Measurements from ENCODE around the gene MAP2K3.
"Not testable (repeated sequence)": the region's sequence is repeated elsewhere in the genome, so short reads cannot be mapped to it uniquely, and the experiment has no call there.

MAP2K3 gene

DNA sequence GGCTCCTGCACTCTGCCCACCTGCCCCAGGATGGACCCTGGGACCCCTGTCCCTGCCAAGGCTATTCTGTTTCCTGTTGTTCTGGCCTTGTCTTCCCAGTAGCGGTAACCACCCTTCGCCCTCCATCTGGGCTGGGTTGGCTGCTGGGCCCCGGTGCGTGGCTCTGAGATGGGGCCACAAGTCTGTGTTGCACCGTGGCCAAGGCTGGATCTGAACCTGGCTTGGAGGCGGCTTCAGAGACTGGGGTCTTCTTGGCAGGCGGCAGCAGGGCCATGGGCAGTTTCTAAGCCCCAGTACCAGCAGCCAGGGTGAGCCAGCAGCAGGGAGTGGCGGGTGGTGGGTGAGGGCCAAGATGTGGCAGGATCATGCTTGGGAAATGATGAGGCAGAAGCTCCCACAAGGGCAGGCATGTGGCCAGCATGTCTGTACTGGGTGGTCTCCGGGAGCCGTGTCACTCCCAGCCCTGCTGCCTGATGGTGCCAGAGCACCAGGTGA lies 12.6 kb downstream of the MAP2K3 start:
- DNase-seq: no peak

DNA sequence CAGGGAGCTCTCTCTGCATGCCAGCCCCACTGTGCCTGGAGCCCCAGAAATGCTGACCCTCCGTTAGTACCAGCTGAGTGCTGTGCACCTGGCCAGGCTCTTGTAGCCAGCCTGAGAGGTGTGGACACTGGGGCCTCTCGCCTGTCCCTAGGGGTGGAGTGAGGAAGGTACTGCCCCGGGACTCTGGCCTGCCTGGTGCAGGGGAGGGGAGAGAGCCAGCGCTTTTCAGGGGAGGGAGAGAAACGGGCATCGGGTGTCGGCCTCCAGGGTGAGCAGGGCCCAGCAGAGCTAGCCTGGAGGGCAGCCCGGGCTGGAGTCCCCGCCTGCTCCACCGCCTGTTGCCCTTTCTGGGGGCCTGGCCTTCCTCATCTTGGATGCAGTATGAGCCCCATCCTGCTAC lies 13.1 kb downstream of the MAP2K3 start:
- DNase-seq: no peak

DNA sequence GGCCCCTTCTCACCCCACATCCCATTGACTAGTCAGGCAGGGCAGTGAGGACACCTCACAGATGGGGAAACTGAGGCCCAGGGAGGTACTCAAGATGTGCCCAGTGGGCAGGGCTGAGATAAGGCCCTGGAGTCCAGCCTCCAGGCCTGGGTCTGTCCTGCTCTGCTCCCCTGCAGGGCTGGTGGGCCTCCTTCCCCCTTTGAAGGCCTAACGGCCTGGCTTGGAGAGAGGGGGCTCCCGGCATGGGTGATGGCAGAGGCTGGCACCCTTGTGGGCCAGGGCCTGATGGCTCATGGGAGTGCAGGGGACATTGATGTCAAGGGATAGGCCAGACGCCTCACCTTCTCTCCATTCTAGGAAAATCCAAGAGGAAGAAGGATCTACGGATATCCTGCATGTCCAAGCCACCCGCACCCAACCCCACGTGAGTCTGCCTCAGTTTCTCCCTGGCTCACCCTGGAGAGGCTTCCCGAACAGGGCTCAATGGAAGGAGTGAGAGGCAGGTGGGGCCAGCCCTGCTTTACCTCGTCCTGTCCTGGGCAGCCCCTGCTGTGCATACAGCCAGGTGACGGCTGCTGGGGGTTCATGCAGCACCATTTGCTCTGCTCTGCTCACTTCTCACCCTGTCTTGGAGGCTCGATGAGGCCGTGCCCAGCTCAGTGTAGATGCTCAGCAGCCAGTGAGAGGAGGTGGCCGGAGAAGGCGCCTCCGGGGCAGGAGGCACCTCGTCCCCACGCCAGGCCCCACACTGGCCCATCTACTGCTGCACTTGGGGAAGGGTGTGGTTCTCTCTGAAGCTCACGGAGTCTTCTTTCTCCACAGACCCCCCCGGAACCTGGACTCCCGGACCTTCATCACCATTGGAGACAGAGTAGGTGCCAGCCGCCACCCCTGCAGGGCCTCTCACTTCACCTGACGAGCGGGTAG lies 13.8 kb downstream of the MAP2K3 start:
- no peak for DNase-seq

DNA sequence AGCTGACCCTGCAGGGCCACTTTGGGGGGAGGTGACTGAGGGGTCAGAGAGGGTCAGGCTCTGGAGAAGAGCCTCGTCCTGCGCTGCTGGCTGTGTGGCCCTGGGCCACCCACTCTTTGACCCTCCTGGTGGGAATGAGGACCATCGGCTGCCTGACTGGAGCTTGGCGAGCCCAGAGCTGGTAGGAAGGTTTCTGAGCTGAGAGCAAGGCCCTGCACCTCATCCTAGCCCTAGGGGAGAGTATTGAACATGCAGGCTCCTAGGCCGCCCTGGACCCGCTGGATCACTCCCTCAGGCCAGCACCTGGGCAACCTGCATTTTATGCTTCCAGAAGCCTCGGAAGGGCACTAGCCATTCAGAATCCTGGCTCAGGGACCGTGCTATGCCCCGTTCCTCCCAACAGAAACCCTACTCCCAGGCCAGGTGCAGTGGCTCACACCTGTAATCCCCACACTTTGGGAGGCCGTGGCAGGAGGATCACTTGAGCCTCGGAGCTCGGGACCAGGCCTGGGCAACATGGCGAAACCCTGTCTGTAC lies 14.5 kb downstream of the MAP2K3 start:
- DNase-seq: no peak

DNA sequence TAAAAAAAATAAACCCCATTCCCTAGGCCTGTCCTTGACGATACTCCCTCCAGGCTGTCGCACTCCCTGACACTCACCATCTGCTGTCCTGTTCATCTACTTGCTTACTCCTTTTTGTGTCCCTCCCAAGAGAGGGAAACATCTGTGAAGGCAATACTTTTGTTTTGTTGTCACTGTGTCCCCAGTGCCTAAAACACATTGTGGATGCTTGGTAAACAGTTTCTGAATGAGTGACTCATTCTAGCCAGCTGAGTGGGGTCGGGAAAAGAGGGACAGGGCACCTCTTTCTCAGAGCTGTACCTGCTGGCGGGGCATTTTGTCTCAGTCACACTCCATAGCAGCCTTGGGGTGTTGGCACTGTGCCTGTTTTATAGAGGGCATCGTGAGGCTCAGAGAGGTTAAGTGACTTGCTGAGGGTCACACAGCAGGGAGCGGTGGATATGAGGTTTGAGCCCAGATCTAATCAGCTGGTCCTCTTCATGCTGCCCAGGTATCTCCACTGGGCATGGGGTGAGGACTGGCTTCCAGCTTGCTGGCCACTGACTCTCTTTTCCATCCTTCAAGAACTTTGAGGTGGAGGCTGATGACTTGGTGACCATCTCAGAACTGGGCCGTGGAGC lies 15.6 kb downstream of the MAP2K3 start:
- no peak for DNase-seq

DNA sequence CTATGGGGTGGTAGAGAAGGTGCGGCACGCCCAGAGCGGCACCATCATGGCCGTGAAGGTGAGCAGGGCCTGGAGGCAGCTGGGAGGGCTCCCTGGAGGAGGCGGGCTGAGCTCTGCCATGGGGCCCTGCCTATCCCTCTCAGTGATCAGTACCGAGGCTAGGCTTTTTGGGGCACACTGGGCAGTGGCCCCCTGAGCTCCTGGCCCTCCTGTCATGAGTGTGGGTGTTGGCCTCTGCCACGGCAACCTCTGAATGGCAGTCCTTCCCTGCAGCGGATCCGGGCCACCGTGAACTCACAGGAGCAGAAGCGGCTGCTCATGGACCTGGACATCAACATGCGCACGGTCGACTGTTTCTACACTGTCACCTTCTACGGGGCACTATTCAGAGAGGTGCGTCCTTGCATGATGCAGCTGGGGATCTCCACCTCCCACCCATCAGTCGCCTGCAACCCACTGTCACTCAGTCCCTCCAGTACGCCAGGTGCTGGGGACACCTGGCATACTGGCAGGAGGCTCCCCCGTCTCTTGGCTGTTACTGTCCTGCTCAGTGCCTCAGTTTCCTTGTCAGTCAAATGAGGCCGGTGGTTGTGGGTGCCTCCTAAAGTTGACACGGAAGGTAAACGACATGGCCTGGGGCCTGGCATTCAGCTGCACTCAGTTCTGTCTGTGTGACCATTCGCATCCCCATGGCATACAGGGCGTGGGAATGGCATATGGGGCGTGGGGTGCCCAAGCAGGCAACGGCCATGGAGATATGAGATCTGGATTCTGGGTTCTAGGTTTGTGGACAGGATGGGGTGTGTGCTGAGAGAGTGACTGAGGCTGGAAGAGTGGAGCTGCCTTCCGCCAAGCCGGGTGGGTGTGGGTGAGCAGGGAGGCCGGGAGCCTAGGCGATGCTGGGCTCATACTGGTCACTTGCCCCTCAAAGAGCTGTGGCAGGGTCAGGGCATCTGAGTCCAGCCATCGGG lies 16.4 kb downstream of the MAP2K3 start:
- DNase-seq: no peak

DNA sequence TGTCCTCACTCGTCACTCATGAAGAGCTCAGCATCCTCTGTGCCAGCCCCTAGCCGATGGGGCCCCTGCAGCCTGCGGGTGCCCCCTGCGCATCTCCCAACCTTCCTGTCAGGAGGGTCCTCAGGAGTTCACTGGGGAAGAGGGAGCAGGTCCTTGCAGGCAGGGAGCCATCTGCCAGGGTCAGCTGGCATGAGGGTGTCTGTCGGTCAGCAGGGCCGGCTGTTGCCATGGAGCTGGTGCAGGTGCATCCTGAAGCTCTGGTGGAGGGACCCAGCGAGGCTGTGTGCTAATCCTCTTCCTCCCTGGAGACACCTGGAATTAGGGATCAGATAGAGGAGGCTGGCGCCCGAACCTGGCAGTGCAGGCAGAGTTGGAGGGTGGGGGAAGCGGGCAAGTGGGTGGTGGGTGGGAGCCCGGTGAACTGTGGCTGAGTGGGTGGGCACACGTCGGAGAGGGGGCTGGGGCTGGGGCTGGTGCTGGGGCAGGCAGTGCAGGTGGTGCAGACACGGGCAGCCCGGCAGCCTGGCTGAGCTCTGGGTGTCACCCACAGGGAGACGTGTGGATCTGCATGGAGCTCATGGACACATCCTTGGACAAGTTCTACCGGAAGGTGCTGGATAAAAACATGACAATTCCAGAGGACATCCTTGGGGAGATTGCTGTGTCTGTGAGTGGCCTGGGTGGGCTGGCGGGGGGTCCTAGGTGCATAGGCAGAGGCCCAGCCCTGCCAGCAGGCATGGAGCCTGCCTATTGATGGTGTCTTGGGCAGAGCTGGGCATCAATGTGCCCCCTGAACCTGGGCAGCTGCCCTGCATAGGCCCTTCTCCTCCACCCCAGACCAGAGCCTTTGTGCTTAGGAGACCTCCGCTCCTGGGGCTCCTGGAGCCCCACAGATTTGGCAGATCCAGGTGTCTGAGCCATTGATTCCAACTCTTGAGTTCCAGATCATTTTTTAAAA lies 17.4 kb downstream of the MAP2K3 start:
- DNase-seq: no peak

DNA sequence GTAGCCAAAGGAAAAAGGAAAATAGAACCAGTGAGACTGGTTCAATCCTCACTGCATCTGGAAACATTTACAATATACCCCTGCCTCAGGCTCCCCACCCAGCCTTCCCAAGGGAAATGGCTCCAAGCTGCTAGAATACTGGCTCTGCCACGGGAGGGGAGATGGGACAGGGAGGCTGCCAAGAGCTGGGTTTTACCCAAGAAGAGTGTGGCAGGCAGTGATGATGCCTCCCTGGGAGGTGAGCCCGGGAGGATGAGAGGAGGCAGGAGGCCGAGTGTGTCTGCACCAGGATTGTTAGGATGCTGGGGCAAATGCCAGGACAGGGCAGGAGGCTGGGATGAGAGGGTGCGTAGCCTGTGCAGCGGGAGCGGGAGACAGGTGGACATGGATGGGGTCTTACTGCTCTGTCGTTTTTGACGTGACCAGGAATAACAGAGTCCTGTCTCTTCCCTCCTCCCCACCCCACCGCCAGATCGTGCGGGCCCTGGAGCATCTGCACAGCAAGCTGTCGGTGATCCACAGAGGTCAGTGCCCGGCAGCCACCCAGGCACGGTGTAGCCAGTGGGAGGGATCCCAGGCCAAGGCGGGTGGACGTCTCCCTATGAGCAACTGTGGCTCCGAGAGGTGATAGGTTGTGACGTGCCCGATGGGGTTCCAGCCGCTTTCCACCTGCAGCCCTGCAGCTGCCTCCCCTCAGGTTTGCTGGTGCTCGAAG lies 18.4 kb downstream of the MAP2K3 start:
- no peak for DNase-seq

DNA sequence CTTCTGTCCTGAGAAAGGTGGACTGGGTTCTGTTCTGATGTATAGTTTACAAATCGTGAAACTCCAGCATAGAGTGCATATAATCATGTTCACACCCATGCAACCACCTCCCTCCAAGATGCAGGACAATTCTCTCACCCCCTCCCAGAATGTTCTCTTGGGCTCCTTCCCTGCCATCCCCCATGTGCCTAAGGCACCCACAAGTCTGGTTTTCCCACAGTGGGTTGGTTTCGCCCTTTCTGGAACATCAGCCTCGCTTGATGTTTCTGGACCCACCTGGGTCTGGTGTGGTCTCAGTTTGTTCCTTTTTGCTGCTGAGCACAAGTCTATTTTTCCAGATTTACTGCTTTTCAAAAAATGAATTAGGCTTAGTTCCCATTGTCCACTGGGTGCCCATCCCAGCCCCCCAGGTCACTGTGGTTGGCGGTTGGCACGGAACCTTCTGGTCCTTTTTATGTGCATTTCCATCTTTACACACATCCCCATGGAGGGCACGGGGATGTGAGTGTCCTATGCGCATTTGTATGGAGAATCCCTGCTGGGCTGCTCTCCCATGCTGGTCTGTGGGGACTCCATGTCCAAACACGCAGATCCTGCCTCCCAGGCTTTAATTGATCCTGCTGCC lies 19.0 kb downstream of the MAP2K3 start:
- no peak for DNase-seq

DNA sequence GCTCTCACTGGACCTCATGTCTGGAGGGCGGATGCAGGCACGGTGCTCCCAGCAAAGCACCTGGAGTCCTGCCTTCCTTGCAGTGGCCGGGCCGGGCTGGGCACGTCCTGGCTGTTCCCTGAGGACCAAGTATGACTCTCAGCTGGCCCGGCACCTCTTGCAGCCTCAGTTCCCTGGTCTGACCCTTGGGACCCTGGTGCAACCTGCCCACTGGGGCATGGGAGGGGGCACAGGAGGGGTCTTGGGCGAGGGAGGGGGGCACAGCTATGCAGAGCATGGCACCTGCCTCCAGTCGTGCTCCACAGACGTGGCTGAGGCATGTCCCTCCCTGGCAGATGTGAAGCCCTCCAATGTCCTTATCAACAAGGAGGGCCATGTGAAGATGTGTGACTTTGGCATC lies 19.6 kb downstream of the MAP2K3 start:
- DNase-seq: no peak

DNA sequence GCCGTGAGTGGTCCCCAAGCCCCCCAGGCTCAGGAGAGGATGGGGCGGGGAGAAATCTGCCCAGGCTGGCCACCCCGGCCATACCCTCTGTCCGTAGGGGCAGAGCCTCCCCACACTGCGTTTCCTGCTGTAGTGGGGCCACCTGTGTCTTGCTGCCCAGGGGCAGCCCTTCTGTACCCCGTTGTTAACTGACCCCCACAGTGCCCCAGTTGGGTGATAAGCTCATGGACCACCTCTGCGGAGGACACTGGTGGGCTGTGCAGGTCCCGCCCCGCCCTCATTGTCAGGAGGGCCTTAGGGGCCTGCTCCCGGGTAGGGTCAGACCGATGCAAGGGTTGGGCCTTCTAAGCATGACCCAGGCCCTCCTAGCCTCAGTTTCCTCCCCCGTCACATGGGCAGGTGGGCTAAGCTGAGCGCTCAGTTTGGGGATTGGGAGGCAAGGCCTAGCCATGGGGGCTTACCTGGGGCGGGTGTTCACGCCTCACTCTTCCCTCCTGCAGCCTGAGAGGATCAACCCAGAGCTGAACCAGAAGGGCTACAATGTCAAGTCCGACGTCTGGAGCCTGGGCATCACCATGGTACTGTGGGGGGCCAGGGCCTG lies 20.1 kb downstream of the MAP2K3 start:
- DNase-seq: not testable (repeated sequence)

DNA sequence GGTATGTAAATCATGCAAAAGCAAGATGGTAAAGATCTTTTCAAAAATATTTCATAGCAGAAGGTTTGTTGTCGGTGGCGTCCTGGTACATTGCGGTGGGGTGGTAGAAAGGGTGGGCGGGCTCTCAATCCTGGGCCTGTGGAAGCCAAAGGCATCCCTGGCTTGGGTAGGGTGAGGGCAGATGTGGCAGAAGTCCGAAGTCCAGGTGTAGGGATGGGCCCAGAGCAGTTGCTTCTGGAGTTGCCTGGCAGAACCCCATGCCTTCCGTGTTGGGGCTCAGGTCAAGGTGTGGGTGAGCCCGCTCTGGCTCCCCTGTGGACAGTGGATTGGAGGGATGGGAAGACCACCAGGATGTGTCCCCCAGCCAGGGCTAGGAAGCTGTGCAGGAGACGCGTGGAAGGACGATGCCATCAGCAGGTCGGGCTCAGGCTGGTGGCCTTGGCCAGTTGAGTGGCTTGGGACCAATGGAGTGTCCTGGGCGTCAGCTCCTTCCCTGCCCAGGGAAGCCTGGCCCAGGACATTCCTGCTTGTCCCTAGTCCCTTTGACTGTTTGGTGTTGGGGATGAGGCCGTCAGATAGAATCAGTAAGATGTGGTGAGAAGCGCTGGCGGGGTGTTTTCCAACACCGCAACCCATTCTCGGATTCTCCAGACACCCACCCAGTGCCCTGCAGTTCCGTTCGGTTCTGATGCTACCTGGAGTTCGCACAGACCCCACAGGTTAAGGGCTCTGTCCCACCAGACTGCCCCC lies 21.1 kb downstream of the MAP2K3 start:
- not testable (repeated sequence) for DNase-seq

DNA sequence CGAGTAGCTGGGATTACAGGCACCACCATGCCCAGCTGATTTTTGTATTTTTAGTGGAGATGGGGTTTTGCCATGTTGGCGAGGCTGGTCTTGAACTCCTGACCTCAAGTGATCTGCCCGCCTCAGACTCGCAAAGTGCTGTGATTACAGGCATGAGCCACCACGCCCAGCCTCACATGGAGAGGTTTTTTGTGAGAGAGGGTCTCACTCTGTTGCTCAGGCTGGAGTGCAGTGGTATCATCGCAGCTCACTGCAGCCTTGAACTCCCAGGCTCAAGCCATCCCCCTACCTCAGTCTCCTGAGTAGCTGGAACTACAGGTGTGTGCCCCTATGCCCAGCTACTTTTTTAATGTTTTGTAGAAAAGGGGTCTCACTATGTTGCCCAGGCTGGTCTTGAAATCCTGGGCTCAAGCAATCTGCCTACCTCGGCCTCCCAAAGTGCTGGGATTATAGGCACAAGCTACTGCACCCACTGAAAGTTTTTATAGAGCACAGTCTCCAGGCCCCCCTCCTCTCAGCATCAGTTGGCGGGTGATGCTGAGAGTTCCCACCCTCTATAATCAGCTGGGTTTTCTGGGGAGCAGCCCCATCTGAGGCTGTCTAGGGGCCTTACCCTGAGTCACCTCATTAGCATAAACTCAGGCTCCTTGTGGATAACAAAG lies 22.2 kb downstream of the MAP2K3 start:
- DNase-seq: not testable (repeated sequence)

DNA sequence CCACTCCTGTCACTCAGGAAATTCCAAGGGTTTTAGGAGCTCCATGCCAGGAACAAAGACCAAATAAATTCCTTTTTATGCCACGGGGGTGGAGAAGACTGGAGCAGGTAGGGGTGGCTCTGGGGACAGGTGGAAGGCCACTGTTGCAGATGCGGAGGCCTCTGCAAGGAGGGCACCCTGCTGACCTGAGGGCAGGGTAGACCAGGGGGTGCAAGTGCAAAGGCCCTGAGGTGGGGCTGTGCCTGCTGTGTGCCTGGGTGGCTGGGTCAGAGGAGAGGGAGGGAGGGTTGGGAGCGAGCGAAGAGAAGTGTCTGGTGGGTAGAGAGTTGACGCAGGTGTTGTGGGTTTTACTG lies 22.7 kb downstream of the MAP2K3 start:
- DNase-seq: not testable (repeated sequence)

DNA sequence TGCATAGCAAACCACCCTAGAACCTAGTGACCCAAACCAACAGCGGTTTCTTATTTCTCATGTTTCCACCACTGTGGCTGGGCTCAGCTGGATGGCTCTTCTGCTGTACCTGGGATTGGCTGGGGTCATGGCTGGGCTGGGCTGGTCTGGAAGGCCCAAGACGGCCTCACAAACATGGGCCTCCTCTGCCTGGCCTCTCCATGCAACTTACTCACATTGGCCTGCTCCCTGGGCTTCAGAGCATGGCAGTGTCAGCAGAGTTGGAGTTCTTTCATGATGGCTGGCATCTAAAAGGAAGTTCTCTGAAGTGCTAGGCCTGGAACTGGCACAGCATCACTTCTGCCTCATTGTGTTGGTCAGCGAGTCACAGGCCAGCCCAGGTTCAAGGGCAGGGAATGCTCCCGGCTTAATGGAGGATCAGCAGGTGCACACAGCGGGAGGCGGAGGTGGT lies 24.4 kb downstream of the MAP2K3 start:
- DNase-seq: not testable (repeated sequence)

DNA sequence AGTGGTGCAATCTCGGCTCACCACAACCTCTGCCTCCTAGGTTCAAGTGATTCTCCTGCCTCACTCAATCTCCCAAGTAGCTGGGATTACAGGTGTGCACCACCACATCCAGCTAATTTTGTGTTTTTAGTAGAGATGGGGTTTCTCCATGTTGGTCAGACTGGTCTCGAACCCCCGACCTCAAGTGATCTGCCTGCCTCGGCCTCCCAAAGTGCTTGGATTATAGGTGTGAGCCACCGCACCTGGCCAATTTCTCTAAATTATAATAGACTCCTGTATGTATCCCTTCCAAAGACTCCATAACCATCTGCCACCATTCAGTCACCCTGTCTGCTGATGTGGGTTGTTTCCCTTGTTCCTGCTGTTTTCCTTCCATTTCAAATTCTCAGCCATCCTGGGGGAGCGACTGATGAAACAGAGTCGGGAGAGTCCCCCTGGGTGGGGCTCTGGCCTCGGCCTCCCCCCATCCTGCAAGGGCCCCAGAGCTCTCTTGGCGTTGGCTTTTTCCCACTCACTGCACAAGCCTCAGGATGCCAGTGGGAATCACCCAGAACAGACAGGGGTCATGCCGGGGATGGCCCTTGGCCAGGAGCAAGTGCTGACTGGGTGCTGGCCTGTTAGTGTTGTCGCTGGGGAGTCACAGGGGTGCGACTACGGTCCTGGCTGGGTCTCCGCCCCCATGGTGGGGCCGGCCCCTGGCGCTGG lies 25.7 kb downstream of the MAP2K3 start:
- not testable (repeated sequence) for DNase-seq

DNA sequence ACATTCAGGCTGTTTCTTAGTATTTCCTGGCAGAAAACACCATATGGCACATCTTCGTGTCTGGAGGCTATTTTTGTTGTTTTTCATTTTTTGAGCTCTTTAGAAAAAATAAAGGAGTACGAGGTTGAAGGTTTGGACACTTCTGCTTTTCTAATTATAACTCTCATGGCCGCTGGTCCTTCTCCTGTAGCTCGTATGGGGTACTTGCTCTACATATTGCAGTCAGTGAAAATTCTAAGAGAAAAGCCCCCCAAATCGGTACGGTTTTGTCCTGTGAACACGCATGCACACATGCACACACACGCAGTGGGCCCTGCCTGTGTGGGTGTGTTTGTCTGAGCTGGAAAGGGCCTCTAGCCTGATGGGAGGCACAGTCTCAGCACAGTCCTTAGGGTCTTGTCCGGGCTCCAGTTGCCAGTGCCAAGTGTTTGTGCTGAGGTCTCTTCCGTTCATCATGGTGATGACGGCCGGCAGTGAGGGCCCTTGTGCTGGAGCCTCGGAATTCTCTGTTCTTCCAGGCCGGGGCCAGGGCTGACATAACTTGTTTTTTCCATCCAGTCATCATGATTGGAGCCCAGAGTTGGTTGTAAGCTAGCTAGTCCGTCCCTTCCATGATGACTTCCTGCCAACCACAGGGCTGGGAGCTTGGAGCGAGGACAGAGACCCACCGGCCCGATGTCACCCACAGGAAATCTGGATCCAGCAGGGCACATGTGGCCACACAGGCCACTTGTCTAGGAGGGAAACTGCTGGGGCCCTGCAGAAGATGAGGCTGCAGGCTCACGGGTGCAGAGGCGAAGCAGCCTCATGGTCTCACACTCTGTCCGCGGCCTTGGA lies 26.5 kb downstream of the MAP2K3 start:
- not testable (repeated sequence) for DNase-seq

Measured in fibroblast of skin of right biceps (primary cell).